ENCODE measurements around the gene MDM4.
"Not testable (repeated sequence)": the region's sequence is repeated elsewhere in the genome, so short reads cannot be mapped to it uniquely, and the experiment has no call there.

MDM4 gene

GRCh38 chr1:204562075-204562990 is 46.1 kb downstream of the MDM4 start:
- no peak overlapping the region for H2AFZ ChIP-seq (ENCODE audit: low read length, unreplicated experiment)
- H3K79me2 ChIP-seq (ENCODE audit: control insufficient read depth, insufficient read depth, low read length, unreplicated experiment) = no peaks in the 10 kb centered on the region
- no peaks in the 10 kb centered on the region for H3K27me3 ChIP-seq (ENCODE audit: insufficient read depth, low read length)
- peaks cover 4% of the 10 kb centered on the region; the same call in 1 of the 2 replicates for H3K36me3 ChIP-seq (ENCODE audit: insufficient read depth, low read length)
- no peak overlapping the region for H3K27ac ChIP-seq (ENCODE audit: low read depth, low read length)
- peaks cover 4% of the 10 kb centered on the region for H3K4me1 ChIP-seq (ENCODE audit: control insufficient read depth, insufficient read depth, low read length, unreplicated experiment)
- no peak overlapping the region for H3K4me3 ChIP-seq (ENCODE audit: low read depth, low read length)

- Histone ChIP-seq H3K4me1 (ENCODE audit: control insufficient read depth, insufficient read depth, low read length, unreplicated experiment) (peaks cover 4% of the 10 kb centered on the region), H3K27ac (ENCODE audit: low read depth, low read length) (no peak overlapping the region), H3K36me3 (ENCODE audit: insufficient read depth, low read length) (peaks cover 4% of the 10 kb centered on the region; the same call in 1 of the 2 replicates), H3K4me3 (ENCODE audit: low read depth, low read length) (no peak overlapping the region), H2AFZ (ENCODE audit: low read length, unreplicated experiment) (no peak overlapping the region), H3K27me3 (ENCODE audit: insufficient read depth, low read length) (no peaks in the 10 kb centered on the region), H3K79me2 (ENCODE audit: control insufficient read depth, insufficient read depth, low read length, unreplicated experiment) (no peaks in the 10 kb centered on the region)
Measured at GRCh38 chr1:204563307-204563706, 47.1 kb downstream of the MDM4 start.

- Histone ChIP-seq H3K27me3 (ENCODE audit: insufficient read depth, low read length) (no peaks in the 10 kb centered on the region), H3K4me3 (ENCODE audit: low read depth, low read length) (no peak overlapping the region), H2AFZ (ENCODE audit: low read length, unreplicated experiment) (no peak overlapping the region), H3K4me1 (ENCODE audit: control insufficient read depth, insufficient read depth, low read length, unreplicated experiment) (peaks cover 4% of the 10 kb centered on the region), H3K36me3 (ENCODE audit: insufficient read depth, low read length) (peaks cover under 1% of the 10 kb centered on the region; the same call in 1 of the 2 replicates), H3K27ac (ENCODE audit: low read depth, low read length) (no peak overlapping the region), H3K79me2 (ENCODE audit: control insufficient read depth, insufficient read depth, low read length, unreplicated experiment) (no peaks in the 10 kb centered on the region)
Measured at GRCh38 chr1:204563780-204564179, 47.6 kb downstream of the MDM4 start.

GRCh38 chr1:204564835-204565234 is 48.6 kb downstream of the MDM4 start:
- Histone ChIP-seq H3K4me3 (ENCODE audit: low read depth, low read length) (no peak overlapping the region), H3K4me1 (ENCODE audit: control insufficient read depth, insufficient read depth, low read length, unreplicated experiment) (peaks cover 4% of the 10 kb centered on the region), H3K79me2 (ENCODE audit: control insufficient read depth, insufficient read depth, low read length, unreplicated experiment) (no peaks in the 10 kb centered on the region), H3K27me3 (ENCODE audit: insufficient read depth, low read length) (no peaks in the 10 kb centered on the region), H3K36me3 (ENCODE audit: insufficient read depth, low read length) (no peaks in the 10 kb centered on the region), H2AFZ (ENCODE audit: low read length, unreplicated experiment) (no peak overlapping the region), H3K27ac (ENCODE audit: low read depth, low read length) (no peak overlapping the region)

GRCh38 chr1:204565617-204566582 is 49.7 kb downstream of the MDM4 start:
- Histone ChIP-seq H3K27me3 (ENCODE audit: insufficient read depth, low read length) (no peaks in the 10 kb centered on the region), H3K4me3 (ENCODE audit: low read depth, low read length) (no peak overlapping the region)

GRCh38 chr1:204566583-204566955 is 50.4 kb downstream of the MDM4 start:
- Histone ChIP-seq H3K27me3 (ENCODE audit: insufficient read depth, low read length) (no peaks in the 10 kb centered on the region), H3K27ac (ENCODE audit: low read depth, low read length) (no peak overlapping the region), H3K79me2 (ENCODE audit: control insufficient read depth, insufficient read depth, low read length, unreplicated experiment) (no peaks in the 10 kb centered on the region), H3K4me3 (ENCODE audit: low read depth, low read length) (no peak overlapping the region), H3K36me3 (ENCODE audit: insufficient read depth, low read length) (0 out of 2 replicates have a peak, but pooled peaks cover 2% of the 10 kb centered on the region), H2AFZ (ENCODE audit: low read length, unreplicated experiment) (no peak overlapping the region), H3K4me1 (ENCODE audit: control insufficient read depth, insufficient read depth, low read length, unreplicated experiment) (peaks cover 4% of the 10 kb centered on the region)

More at GRCh38 chr1:204565617-204566582, 49.7 kb downstream of the MDM4 start:
- Histone ChIP-seq H3K79me2 (ENCODE audit: control insufficient read depth, insufficient read depth, low read length, unreplicated experiment) (no peaks in the 10 kb centered on the region), H3K4me1 (ENCODE audit: control insufficient read depth, insufficient read depth, low read length, unreplicated experiment) (peaks cover 4% of the 10 kb centered on the region), H3K27ac (ENCODE audit: low read depth, low read length) (no peak overlapping the region), H3K36me3 (ENCODE audit: insufficient read depth, low read length) (0 out of 2 replicates have a peak, but pooled peaks cover 2% of the 10 kb centered on the region), H2AFZ (ENCODE audit: low read length, unreplicated experiment) (no peak overlapping the region)

GRCh38 chr1:204567071-204567470 is 50.9 kb downstream of the MDM4 start:
- Histone ChIP-seq H3K36me3 (ENCODE audit: insufficient read depth, low read length) (0 out of 2 replicates have a peak, but pooled peaks cover 2% of the 10 kb centered on the region), H3K27ac (ENCODE audit: low read depth, low read length) (no peak overlapping the region), H3K79me2 (ENCODE audit: control insufficient read depth, insufficient read depth, low read length, unreplicated experiment) (no peaks in the 10 kb centered on the region), H3K27me3 (ENCODE audit: insufficient read depth, low read length) (no peaks in the 10 kb centered on the region), H3K4me3 (ENCODE audit: low read depth, low read length) (no peak overlapping the region), H2AFZ (ENCODE audit: low read length, unreplicated experiment) (no peak overlapping the region), H3K4me1 (ENCODE audit: control insufficient read depth, insufficient read depth, low read length, unreplicated experiment) (peaks cover 4% of the 10 kb centered on the region)

- Histone ChIP-seq H3K36me3 (ENCODE audit: insufficient read depth, low read length) (0 out of 2 replicates have a peak, but pooled peaks cover 2% of the 10 kb centered on the region), H3K4me1 (ENCODE audit: control insufficient read depth, insufficient read depth, low read length, unreplicated experiment) (peaks cover 8% of the 10 kb centered on the region), H3K79me2 (ENCODE audit: control insufficient read depth, insufficient read depth, low read length, unreplicated experiment) (no peaks in the 10 kb centered on the region), H3K4me3 (ENCODE audit: low read depth, low read length) (no peak overlapping the region), H3K27me3 (ENCODE audit: insufficient read depth, low read length) (no peaks in the 10 kb centered on the region), H3K27ac (ENCODE audit: low read depth, low read length) (no peak overlapping the region), H2AFZ (ENCODE audit: low read length, unreplicated experiment) (no peak overlapping the region)
Measured at GRCh38 chr1:204568576-204569315, 52.5 kb downstream of the MDM4 start.

GRCh38 chr1:204569478-204569877 is 53.3 kb downstream of the MDM4 start:
- Histone ChIP-seq H3K4me3 (ENCODE audit: low read depth, low read length) (no peak overlapping the region), H3K4me1 (ENCODE audit: control insufficient read depth, insufficient read depth, low read length, unreplicated experiment) (peaks cover 9% of the 10 kb centered on the region), H3K36me3 (ENCODE audit: insufficient read depth, low read length) (0 out of 2 replicates have a peak, but pooled peaks cover 2% of the 10 kb centered on the region), H3K79me2 (ENCODE audit: control insufficient read depth, insufficient read depth, low read length, unreplicated experiment) (no peaks in the 10 kb centered on the region), H2AFZ (ENCODE audit: low read length, unreplicated experiment) (no peak overlapping the region), H3K27me3 (ENCODE audit: insufficient read depth, low read length) (no peaks in the 10 kb centered on the region), H3K27ac (ENCODE audit: low read depth, low read length) (no peak overlapping the region)

- H3K27me3 ChIP-seq (ENCODE audit: insufficient read depth, low read length); H3K79me2 ChIP-seq (ENCODE audit: control insufficient read depth, insufficient read depth, low read length, unreplicated experiment); H2AFZ ChIP-seq (ENCODE audit: low read length, unreplicated experiment); H3K4me3 ChIP-seq (ENCODE audit: low read depth, low read length); H3K4me1 ChIP-seq (ENCODE audit: control insufficient read depth, insufficient read depth, low read length, unreplicated experiment); H3K36me3 ChIP-seq (ENCODE audit: insufficient read depth, low read length); H3K27ac ChIP-seq (ENCODE audit: low read depth, low read length): not testable (repeated sequence)
Measured at GRCh38 chr1:204570021-204570420, 53.8 kb downstream of the MDM4 start.
